ENCODE measurements around the gene DGKI.
"Not testable (repeated sequence)": the region's sequence is repeated elsewhere in the genome, so short reads cannot be mapped to it uniquely, and the experiment has no call there.

The DGKI gene

DNA sequence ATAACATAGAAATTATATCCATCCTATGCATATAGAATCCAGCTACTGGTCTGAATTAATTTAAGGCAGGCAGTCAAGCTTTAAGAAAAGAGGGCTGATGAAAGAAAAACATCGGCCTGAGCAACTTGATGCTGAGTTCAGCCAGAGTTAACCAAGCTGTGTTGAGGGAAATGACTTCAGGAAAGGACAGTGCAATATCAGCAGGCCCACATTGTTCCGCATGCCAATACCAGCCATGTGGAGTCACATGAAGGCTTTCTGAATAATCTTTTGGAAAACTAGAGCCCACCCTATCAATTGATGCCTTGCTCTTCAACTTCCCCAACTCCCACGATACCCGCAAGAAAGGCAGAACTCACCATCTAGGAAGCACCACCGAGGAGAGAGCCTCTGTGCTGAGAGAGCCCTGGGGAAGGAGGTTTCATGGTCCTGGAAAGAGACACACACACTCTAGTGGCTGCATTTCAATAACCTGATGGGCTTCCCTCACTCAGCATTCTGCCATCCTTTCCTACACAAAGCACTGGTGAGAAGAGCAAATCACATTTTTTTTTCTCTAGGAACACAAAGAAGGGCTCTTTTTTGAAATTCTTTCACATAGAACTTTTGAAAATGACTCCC, 377.5 kb downstream of the DGKI start:
- DNase-seq (ENCODE audit: low read depth), result no peak

DNA sequence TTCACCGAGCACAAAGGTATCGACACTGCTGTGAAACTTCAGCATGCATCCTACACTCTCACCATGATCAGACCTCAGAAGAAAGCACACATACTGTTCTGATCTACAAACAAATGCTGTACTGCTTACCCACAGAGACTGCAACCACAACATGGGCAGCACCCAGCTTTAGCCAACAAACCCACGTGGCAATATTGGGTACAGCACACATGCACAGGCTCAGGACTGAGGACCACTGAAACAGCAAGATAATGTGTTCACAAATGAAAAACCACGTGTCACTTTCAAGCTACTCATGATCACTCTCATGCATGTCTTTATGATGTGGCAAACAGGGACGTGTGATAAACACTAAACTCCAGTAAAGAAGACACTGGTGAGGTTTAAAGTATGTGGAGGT, 383.9 kb downstream of the DGKI start:
- DNase-seq (ENCODE audit: low read depth), result no peak

DNA sequence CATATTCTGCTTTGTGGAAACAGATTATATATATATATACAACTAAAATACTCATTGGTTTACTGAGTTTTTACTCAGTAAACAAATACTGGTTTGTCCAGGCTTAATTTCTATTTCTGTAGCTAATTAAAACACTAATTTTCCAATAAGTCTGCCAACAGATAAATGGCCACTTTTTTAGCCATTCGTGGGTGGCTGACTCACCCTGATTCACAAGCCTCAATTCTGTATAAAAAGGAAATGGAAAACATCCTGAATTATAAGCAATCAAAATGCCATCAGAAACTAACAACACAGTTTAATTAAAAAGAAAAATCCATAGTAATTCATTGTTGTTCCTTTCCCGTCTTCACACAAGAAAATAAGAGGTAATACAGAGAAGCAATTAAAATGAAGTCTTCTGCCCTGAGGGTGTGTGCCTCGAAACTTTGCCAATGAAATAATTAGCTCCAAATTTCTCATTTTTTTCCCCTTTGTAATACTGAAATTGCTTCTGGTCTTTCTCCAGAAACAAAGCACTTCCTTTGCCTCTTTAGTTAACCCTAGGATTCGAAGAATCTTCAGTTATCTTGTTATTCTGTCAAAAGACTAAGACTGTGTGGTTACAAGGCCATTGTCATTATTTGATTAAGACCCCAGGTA, 384.6 kb downstream of the DGKI start:
- DNase-seq (ENCODE audit: low read depth), result no peak

DNA sequence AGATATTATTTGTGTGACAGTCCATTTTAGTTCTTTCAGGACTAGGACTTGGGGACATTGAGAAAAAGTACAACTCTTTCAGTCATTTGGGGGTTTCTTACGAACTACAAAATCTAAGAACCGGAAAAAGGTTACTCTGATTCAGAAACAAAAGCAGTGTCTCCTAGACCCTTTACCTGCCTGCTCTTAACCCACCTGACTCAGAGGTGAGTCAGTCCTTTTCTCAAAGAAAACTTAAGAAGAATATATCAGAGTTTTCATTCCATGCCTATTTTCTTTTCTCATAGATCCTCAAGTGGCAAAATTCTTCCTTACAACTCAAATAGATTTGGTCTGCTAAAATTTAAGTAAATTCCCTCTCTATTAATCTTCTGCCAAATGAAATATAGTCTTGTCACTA, 388.4 kb downstream of the DGKI start:
- no peak for DNase-seq (ENCODE audit: low read depth)

DNA sequence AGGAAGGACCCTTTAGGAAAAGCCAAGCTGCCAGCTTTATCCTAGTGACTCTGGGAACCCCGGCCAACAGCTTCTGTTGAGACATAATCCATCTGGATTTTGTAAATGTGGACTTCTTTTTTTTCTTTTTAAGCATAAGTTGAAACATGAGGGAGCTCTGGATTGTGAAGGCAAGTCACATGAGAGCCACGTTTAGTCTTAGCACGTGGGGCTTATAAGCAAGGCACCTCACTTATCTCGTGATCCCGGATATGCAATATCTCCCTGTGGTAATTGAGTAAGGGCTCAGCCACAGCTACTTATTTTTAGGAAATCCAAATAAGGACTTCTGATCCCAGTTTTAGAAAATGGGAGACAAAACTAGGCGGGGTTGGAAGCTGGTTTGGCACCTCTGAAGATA, 392.0 kb downstream of the DGKI start:
- no peak for DNase-seq (ENCODE audit: low read depth)

DNA sequence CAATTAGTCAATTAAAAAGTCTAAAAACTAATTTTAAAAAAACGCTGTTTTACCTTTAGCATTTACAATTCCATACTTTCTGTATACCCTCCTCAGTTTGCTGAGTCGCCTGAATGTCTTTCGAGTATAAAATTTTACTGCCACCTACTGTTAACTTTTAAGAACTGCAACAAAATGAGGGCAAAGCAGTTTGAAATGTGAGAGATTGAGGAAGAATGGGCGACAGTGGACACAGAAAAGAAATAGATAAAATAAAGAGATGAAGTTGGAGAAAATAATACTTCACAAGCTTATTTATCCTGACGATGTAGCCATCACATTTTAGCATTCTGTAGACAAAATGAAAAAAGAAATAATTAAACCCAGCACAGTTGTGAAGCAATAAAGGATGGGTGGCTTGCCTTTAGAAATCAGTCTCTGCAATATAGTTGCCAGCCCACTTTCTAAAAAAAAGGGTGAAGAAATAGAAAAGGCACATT, 392.5 kb downstream of the DGKI start:
- no peak for DNase-seq (ENCODE audit: low read depth)

DNA sequence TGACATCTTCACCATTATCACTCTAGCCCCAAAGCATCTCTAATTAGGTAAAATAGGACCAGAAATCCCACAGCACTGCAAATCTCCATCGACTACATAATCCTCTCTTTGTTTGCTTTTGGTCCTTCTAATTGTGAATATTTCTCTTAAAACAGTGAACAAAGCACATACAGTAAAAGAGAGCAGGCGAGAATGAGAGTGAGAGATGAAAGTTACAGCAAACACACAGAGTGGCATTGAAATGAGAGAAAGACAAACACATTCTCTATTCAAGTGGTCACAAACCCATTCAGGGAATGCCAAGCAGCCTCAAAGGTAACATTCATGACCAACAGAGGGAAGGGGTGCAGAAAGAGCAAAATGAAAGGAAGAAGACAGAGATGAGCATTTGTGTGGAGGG, 393.4 kb downstream of the DGKI start:
- no peak for DNase-seq (ENCODE audit: low read depth)

DNA sequence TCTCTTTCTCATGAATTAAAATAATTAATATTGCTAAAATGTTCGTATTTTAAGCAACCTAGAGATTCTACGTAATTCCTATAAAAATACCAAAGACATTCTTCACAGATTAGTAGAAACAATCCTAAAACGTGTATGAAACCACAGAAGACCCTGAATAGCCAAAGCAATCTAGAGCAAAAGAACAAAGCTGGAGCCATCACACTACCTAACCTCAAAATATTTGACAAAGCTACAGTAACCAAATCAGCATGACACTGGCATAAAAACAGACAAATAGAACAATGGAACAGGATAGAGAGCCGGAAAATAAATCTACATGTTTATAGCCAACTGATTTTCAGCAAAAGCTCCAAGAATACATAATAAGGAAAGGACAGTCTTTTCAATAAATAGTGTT, 397.8 kb downstream of the DGKI start:
- no peak for DNase-seq (ENCODE audit: low read depth)

DNA sequence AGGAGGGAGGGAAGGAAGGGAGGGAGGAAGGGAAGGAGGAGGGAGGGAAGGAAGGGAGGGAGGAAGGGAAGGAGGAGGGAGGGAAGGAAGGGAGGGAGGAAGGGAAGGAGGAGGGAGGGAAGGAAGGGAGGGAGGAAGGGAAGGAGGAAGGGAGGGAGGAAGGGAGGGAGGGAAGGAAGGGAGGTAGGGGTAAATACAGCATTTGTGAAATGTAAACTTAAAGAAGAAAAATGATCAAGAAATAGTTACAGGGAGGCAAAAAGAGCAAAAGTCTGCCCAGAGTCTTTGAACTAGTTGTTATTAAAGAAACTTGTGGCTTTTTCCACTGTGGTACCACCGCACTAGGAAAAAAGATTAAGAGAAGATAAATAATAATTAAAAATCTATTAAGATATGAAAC, 398.2 kb downstream of the DGKI start:
- not testable (repeated sequence) for DNase-seq (ENCODE audit: low read depth)

DNA sequence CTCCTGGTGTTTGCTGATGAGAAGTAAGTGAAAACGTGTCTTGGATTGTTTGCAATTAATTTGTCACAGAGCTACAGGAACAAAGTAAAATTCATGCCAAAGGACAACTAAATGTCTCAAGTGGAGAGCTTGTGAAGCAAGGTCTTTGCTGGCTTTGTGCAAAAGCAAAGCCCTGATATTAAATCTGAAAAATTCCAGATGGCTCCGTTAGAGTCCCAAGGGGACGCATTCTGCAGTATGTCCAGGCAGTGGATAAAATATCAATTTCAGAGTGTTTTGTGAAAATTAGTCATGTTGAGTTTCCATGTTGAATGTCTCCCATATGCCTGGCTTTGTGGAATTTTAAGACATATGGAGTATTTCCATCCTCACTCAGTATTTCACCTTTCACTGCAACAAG, 400.7 kb downstream of the DGKI start:
- DNase-seq (ENCODE audit: low read depth), result no peak

DNA sequence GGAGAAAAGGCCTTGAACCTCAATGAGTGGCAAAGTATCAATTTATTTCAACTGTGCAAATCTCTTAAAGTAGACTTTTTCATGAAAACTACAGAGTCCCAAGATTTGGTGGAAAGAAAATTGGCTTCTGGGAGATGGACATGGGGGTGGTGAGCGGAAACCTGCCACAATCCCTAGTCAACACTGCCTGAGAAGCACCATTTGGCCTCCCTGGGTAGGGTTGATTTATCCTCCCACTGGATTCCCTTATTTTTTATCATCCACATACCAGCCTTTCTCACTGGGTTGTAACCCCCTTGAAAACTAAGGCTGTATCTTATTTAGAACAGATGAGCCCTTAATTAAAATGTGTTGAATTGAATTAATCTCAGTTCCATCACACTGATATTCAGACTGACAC, 401.5 kb downstream of the DGKI start:
- no peak for DNase-seq (ENCODE audit: low read depth)

DNA sequence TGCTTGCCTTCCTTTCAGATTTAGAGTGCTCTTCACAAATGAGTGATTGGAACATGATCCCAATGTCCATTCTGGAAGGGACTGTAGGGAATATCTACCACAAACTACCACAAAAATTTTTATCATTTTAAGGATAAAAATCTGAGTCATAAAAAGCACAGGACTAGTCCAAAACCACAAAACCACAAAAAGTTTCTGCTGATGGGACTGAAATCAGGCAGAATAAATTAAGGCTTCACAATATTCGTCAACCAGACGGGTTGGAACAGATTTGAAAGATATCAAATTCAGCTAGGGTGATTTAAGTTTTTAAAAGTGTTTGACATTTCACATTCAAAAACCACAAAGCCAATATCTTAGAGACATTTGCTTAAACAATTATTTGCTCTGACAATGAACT, 403.2 kb downstream of the DGKI start:
- no peak for DNase-seq (ENCODE audit: low read depth)

DNA sequence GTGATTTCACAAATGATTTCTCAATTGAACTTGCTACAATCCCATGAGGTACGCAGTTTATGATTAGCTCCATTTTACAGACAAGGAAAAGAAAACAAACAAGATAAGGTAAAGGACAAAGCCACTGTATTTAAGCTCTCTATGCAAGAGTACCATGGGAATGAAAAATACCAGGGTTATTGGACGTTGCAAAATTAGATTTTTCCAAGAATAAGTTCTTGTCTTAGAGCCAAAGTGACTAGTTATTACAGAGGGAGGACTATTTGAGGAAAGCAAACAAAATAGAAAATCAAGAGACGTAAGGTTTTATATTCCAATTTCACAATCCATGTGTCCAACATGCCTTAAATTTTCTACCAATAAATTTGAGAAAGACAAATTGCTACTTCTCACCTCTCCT, 405.3 kb downstream of the DGKI start:
- no peak for DNase-seq (ENCODE audit: low read depth)

DNA sequence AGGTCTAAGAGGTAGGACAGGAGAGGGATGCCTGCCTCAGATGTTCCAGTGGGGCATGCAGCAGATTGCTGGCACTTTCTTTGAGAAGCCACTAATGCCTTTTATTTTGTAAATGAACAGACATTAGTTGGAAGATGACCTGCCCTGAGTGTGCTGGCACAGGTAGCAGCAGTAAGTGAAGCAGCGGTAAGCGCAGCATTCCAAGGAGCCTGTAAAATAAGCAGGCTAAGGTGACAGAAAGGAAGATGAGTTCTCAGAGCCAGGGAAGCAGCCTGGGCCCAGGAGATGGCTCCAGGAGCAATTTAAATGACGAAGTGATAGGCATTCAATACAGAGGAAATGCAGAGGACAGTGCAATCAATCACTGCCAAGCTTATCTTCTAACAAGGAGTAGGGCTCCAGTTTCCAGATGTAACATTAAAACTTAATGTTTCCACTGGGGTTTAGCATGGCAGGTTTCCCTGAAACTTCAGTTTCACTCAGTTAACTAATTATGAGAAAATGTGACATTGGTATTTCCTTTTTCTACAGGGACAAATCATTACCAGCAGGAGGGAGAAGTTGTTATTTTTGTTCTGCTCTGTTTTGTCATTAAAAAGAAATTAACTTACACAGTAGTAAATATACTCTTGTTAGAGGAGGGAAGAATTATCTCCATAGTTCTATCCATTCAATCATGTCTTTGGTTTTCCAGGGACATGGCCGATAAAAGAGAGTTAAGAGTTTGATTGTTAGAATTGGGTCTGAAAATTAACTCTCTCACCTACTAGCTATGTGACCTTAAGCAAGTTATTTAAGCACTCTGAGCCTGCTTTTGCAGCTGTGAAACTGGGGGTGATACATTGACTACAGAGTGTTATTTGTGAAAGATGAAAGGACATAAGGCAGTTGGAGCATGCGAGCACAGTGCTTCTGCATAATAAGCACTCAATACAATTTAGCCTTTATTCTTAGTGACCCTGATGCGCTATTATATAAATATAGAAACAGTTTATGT, 406.6 kb downstream of the DGKI start:
- DNase-seq (ENCODE audit: low read depth), result no peak

DNA sequence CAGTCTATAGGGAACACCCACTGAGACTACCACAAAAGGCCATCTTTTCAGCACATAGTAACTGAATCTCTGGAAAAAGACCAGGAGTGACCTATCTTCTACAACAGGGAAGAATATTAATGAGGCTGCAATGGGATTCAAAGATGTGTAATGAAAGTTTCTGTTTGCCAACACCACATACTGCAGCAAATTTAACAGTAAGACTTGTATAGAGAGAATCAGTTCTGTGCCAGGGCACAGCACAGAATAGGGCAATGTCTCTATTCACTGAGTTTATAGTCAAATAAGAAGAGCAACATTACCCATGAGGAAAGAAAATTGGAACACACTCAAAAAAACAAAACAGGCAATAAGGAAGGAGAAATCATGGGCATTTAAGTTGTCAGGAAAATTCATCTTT, 411.8 kb downstream of the DGKI start:
- DNase-seq (ENCODE audit: low read depth), result no peak

DNA sequence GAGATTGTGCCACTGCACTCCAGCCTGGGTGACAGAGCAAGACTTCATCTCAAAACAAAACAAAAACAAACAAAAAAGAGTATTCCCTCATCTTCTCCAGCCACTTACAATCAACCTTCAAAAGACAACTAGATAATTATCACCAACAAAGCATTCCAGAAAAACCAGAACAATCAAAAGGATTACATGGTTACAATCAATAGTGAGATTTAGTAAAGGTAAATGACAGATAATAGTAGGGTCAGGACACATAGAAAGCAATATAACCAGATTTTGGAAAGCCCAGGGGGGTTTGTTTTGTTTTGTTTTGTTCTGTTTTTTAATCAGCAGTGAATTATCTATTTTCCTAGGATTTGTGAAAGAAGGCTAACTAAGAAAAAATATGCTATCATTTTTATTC, 412.2 kb downstream of the DGKI start:
- no peak for DNase-seq (ENCODE audit: low read depth)

DNA sequence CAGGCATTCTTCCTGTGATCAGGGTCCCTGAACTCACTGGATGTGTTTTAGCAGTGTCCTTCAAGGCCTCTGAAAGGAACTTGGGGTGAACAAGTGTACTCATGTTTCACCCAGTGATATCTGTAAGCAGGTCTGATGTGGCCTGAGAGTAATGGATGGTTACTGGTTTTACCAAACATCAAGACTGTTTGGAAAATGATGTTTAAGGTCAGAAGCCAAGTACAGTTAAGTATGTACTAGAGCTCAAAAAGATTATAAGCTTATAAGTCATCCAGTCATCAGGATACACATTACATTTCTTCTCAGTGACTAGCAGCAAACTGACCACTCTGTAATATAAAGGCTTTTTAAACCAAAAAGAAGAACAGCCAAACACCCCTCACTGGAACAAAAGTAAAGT, 423.5 kb downstream of the DGKI start:
- DNase-seq (ENCODE audit: low read depth), result no peak

DNA sequence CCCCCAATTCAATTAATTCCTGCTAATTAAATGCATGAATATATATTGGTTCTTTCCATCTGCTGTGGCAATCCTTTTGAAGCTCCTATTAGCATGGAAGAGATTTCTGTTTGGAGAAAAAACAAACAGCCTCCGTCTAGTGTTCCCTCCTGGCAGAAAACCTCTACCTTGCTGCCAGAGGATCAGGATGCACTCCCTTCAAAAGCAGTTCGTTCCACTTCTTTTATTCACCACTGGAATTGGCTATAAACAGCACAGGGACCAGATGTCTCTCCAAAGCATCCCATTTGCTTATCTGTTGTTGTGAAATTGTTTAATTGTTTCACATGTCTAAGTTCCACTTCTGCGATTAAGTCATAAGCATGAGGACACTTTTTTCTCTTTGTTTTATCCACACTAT, 425.4 kb downstream of the DGKI start:
- no peak for DNase-seq (ENCODE audit: low read depth)

DNA sequence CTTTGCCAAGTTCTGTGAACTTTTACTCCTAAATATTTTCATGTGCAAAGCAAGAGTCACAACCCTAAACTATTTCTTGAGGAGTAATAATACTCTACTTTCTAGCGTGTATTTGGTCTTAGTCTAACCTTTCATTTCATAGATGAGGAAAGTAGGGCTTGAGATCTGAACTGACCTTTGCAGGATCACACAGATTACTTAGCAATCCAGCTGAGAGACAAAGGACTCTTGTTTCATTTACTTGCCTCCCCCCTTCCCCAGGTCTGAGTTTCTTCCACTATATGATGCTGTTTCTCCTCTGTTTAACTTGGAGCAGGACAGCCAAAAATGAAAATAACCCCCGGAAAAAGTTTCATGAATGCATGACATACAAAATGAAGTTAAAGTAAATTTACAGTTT, 427.9 kb downstream of the DGKI start:
- no peak for DNase-seq (ENCODE audit: low read depth)

DNA sequence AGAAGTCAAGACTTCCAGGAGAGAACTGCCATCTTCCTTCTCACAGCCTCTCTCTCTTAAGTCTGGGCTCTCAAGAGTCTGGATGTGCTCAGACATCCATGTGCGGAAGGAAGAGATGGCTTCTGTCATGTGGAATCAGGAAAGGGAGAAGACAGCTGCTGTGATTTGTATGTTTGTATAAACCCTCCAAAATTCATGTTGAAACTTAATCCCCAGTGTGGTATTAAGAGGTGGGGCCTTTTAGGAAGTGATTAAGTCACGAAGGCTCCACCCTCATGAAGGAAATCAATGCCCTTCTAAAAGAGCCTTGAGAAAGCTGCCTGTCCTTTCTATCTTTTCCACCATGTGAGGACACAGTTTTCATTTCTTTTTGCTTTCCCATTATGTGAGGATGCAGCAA, 429.3 kb downstream of the DGKI start:
- no peak for DNase-seq (ENCODE audit: low read depth)

DNA sequence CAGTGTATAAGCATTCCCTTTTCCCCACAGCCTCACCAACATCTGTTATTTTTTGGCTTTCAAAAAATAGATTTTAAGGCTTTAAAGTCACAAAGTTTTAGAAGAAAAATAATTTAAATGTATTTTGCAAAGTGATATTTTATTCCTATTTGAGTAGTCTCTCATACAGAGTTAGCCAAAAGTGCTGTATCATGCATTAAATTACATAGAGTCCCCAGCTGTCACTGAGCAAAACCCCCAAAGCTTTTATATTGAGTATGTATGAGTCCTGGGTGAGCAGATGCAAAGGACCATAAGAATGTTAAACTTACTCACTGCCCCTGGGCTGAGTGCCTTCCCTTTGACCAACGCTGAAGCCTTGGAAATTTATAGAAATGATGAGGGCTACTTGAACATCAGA, 432.9 kb downstream of the DGKI start:
- DNase-seq (ENCODE audit: low read depth), result no peak

DNA sequence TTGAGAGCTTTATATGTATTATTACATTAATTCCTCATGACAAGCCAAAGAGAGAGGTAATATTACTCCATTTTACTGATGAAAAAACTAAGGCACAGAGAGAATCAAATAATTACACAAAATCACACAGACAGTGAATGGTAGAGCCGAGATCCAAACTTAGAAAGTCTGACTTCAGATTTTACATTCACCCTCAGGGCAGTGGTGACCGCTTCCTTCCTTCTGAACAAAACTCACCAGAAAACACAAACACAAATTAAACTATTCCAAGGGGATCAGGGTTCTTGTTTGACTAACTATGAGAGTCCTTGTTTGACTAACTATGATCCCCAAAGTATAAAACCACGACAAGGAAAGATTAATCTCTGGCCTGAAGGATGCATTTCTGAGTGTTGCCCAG, 435.3 kb downstream of the DGKI start:
- no peak for DNase-seq (ENCODE audit: low read depth)

DNA sequence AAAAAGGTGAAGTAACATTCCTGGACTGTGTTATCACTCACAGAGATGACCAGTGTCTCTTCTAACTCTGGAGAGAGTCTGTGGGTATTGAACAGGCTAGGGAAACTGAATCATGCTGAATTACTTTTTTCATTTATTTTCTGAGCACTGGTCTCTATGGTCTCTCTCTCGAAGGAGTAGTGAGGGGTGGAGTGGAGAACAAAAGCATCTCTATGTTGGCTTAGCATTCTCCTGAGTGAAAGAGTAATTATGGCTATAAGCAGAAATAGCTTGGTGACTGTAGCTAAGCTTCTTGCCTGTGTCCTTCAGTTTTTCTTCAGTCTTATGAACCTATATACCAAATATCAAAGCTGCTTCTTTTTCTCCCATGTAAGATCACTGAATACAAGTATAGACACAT, 438.6 kb downstream of the DGKI start:
- DNase-seq (ENCODE audit: low read depth), result no peak

Data from activated T-cell treated with anti-CD3 and anti-CD28 coated beads for 48 hours (primary cell).